ENCODE results near the gene DOCK3. TPM values are rescaled to one million over a fixed set of nuclear protein-coding genes. Genes with fewer than 3 reads are reported as not detected.
"Not testable (repeated sequence)": the region's sequence is repeated elsewhere in the genome, so short reads cannot be mapped to it uniquely, and the experiment has no call there.

Gene DOCK3
- total RNA-seq, 1 donor, result under 0.01 TPM

- TF ChIP-seq CTCF (IDR thresholded peaks at IDR 0.05; ENCODE audit: insufficient read depth, low read depth, low read length), result no peak
Observed at GRCh38 chr3:50876947-50877346, 202.2 kb downstream of the DOCK3 start.

GRCh38 chr3:50882733-50883132, 208.0 kb downstream of the DOCK3 start:
- DNase-seq (ENCODE audit: low read depth); H3K4me3 ChIP-seq (ENCODE audit: low read depth, low read length): not testable (repeated sequence)

More at GRCh38 chr3:50876947-50877346, 202.2 kb downstream of the DOCK3 start:
- no peak for DNase-seq (ENCODE audit: low read depth)
- no peak overlapping the region for H3K4me3 ChIP-seq (ENCODE audit: low read depth, low read length)

- DNase-seq (ENCODE audit: low read depth), result no peak
- no peak overlapping the region for H3K4me3 ChIP-seq (ENCODE audit: low read depth, low read length)
- TF ChIP-seq CTCF (IDR thresholded peaks at IDR 0.05; ENCODE audit: insufficient read depth, low read depth, low read length), result no peak
Observed at GRCh38 chr3:50883755-50884154, 209.0 kb downstream of the DOCK3 start.

- no peak for DNase-seq (ENCODE audit: low read depth)
- TF ChIP-seq CTCF (IDR thresholded peaks at IDR 0.05; ENCODE audit: insufficient read depth, low read depth, low read length), result no peak
- no peak overlapping the region for H3K4me3 ChIP-seq (ENCODE audit: low read depth, low read length)
Observed at GRCh38 chr3:50885070-50885850, 210.5 kb downstream of the DOCK3 start.

GRCh38 chr3:50890688-50891344, 216.1 kb downstream of the DOCK3 start:
- no peak for DNase-seq (ENCODE audit: low read depth)
- no peak for TF ChIP-seq CTCF (IDR thresholded peaks at IDR 0.05; ENCODE audit: insufficient read depth, low read depth, low read length)
- no peak overlapping the region for H3K4me3 ChIP-seq (ENCODE audit: low read depth, low read length)

- not testable (repeated sequence) for DNase-seq (ENCODE audit: low read depth); H3K4me3 ChIP-seq (ENCODE audit: low read depth, low read length)
Observed at GRCh38 chr3:50901097-50901496, 226.4 kb downstream of the DOCK3 start.

- no peak for DNase-seq (ENCODE audit: low read depth)
- no peak overlapping the region for H3K4me3 ChIP-seq (ENCODE audit: low read depth, low read length)
- TF ChIP-seq CTCF (IDR thresholded peaks at IDR 0.05; ENCODE audit: insufficient read depth, low read depth, low read length), result no peak
Observed at GRCh38 chr3:50912746-50913145, 238.0 kb downstream of the DOCK3 start.

GRCh38 chr3:50913260-50913659, 238.5 kb downstream of the DOCK3 start:
- DNase-seq (ENCODE audit: low read depth), result no peak
- H3K4me3 ChIP-seq (ENCODE audit: low read depth, low read length), result no peak overlapping the region

GRCh38 chr3:50922071-50922470, 247.3 kb downstream of the DOCK3 start:
- DNase-seq (ENCODE audit: low read depth), result not testable (repeated sequence)

More at GRCh38 chr3:50913260-50913659, 238.5 kb downstream of the DOCK3 start:
- TF ChIP-seq CTCF (IDR thresholded peaks at IDR 0.05; ENCODE audit: insufficient read depth, low read depth, low read length), result no peak

More at GRCh38 chr3:50922071-50922470, 247.3 kb downstream of the DOCK3 start:
- not testable (repeated sequence) for H3K4me3 ChIP-seq (ENCODE audit: low read depth, low read length)
